Measurements from ENCODE around the gene PCYOX1L. TPM values are rescaled to one million over a fixed set of nuclear protein-coding genes. Genes with fewer than 3 reads are reported as not detected.

PCYOX1L gene
- total RNA-seq, 1 experiment from 2014 or later, result 29.9 TPM

DNA sequence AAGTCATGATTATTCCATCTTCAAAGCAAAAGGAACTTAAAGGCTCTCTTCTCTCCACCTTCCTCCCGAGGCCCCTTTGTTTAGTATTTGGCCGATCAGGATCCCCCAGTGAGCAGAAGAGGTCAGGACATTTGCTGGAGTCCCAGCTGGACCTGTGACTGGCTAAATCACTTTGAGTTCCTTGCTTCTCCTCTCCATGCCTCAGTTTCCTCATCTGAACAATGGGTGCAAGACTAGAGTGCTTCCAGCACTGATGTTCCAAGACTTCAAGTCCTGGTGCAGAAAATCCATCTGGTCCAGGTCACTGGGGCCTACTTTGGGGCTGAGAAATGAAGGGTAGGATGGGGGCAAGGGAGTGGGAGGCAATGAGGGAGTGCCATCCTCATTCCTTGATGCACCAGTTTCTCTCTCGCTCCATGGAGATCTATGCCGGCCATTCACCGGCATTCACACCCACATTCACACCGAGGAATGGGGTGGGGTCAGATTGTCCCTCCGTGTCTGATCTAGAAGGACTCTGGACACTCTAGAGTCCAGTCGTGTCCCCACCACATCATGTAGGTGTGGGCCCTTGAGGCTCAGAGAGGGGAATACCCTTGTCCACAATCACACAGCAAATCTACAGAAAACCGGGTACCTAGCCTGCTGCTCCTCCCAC is 60.0 kb downstream of the PCYOX1L start:
- intact Hi-C loops (cut with micrococcal nuclease; ENCODE audit: unreplicated experiment), result no loop called here
- CTCF ChIA-PET, result no interaction called here
- DNase-seq, result no peak
- no peak overlapping the region for H3K27ac Mint-ChIP-seq (ENCODE audit: unreplicated experiment)
- BruUV-seq (replicated peaks), result no TSS peak
- TF ChIP-seq, protein P1, sequence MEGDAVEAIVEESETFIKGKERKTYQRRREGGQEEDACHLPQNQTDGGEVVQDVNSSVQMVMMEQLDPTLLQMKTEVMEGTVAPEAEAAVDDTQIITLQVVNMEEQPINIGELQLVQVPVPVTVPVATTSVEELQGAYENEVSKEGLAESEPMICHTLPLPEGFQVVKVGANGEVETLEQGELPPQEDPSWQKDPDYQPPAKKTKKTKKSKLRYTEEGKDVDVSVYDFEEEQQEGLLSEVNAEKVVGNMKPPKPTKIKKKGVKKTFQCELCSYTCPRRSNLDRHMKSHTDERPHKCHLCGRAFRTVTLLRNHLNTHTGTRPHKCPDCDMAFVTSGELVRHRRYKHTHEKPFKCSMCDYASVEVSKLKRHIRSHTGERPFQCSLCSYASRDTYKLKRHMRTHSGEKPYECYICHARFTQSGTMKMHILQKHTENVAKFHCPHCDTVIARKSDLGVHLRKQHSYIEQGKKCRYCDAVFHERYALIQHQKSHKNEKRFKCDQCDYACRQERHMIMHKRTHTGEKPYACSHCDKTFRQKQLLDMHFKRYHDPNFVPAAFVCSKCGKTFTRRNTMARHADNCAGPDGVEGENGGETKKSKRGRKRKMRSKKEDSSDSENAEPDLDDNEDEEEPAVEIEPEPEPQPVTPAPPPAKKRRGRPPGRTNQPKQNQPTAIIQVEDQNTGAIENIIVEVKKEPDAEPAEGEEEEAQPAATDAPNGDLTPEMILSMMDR (IDR thresholded peaks at IDR 0.05; ENCODE audit: unreplicated experiment), result no peak
- no peaks in the 10 kb centered on the region for H3K9me3 Mint-ChIP-seq (ENCODE audit: low read depth, unreplicated experiment)
- H3K36me3 Mint-ChIP-seq (ENCODE audit: insufficient read depth, unreplicated experiment), result no peaks in the 10 kb centered on the region
- H3K4me1 Mint-ChIP-seq (ENCODE audit: low read depth, unreplicated experiment), result peaks cover 9% of the 10 kb centered on the region
- H3K4me3 Mint-ChIP-seq (ENCODE audit: low read depth, unreplicated experiment), result no peak overlapping the region
- peaks cover 49% of the 10 kb centered on the region for H3K27me3 Mint-ChIP-seq (ENCODE audit: unreplicated experiment)

DNA sequence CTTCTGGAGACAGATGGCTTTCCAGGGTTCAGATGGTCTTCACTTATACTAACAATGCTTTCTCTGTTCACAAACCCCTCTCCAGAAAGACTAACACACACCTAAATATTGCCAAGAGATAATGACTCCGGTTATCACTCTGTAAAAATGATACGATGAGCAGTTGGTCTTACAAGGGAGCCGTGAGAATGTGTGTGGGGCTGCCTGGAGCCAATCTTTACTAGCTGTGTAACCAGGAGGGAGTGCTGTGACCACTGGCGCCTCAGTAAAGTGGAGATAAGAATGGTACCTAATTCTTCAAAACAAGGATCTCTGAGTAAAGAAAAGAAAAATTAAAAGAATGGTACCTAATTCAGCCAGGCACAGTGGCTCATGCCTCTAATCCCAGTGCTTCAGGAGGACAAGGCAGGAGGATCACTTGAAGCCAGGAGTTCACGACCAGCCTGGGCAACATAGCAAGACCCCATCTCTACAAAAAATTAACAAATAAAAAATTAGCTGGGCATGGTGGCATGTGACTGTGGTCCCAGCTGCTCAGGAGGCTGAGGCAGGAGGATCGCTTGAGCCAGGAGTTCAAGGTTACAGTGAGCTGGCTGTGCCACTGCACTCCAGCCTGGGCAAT is 61.2 kb downstream of the PCYOX1L start:
- BruUV-seq (replicated peaks), result no TSS peak
- intact Hi-C loops (cut with micrococcal nuclease; ENCODE audit: unreplicated experiment), result no loop called here
- Mint-ChIP-seq H3K36me3 (ENCODE audit: insufficient read depth, unreplicated experiment) (no peaks in the 10 kb centered on the region), H3K4me1 (ENCODE audit: low read depth, unreplicated experiment) (peaks cover 9% of the 10 kb centered on the region), H3K4me3 (ENCODE audit: low read depth, unreplicated experiment) (no peak overlapping the region), H3K9me3 (ENCODE audit: low read depth, unreplicated experiment) (no peaks in the 10 kb centered on the region), H3K27me3 (ENCODE audit: unreplicated experiment) (peaks cover 49% of the 10 kb centered on the region), H3K27ac (ENCODE audit: unreplicated experiment) (no peak overlapping the region)
- CTCF ChIA-PET, result interaction anchor here (0.6 to 1.1 kb wide), 4 partner anchors 21 to 1723 kb away, joined by 3 to 4 read pairs (median 3); no protein-coding TSS in a partner anchor
- no peak for DNase-seq
- TF ChIP-seq, protein P1 (IDR thresholded peaks at IDR 0.05; ENCODE audit: unreplicated experiment), result no peak

Other genes with a start within 250 kb of the PCYOX1L start
- 58.2 and 70.9 TPM in 2 replicates for gene ABLIM3, start 216.6 kb upstream of the PCYOX1L start, total RNA-seq (2022)
- 7.8 and 10.3 TPM in 2 replicates for gene AFAP1L1, start 86.2 kb upstream of the PCYOX1L start, total RNA-seq (2022)
- gene GRPEL2, start 12.5 kb upstream of the PCYOX1L start, total RNA-seq (2022), result 28.2 and 31.0 TPM in 2 replicates
- not detected in 2 replicates for gene IL17B, start 21.2 kb downstream of the PCYOX1L start, total RNA-seq (2022)
- 350 and 377 TPM in 2 replicates for gene CSNK1A1, start 193.4 kb downstream of the PCYOX1L start, total RNA-seq (2022)
- gene ARHGEF37, start 223.5 kb downstream of the PCYOX1L start, total RNA-seq (2022), result 13.0 and 16.1 TPM in 2 replicates

Measured in Calu3 (cell line).